ACC112 (cell line): ENCODE data around the gene SP6.

ENCODE experiments used
- H2AFZ ChIP-seq: fragments of 200-600 bp; sonication (generic); one replicate; pipeline ENCODE4 v1.6.0; 2017; ENCODE audit warnings: antibody characterized with exemption, low read length; ENCODE audit not compliant: unreplicated experiment
- H3K27ac ChIP-seq: fragments of 200-600 bp; sonication (generic); 2 replicates; pipeline ENCODE4 v1.5.1; 2014; ENCODE audit warnings: low read depth, mild to moderate bottlenecking, antibody characterized with exemption, low read length, moderate library complexity
- H3K27me3 ChIP-seq: fragments of 200-600 bp; sonication (generic); 2 replicates; pipeline ENCODE4 v1.6.1; 2014; ENCODE audit warnings: mild to moderate bottlenecking, antibody characterized with exemption, low read length, moderate library complexity, mixed read lengths; ENCODE audit not compliant: insufficient read depth
- H3K36me3 ChIP-seq: fragments of 200-600 bp; sonication (generic); 2 replicates; pipeline ENCODE4 v1.6.1; 2016; ENCODE audit warnings: mild to moderate bottlenecking, antibody characterized with exemption, low read length, moderate library complexity, mixed read lengths; ENCODE audit not compliant: insufficient read depth
- H3K4me1 ChIP-seq: fragments of 200-600 bp; sonication (generic); one replicate; pipeline ENCODE4 v1.6.1; 2016; ENCODE audit warnings: low read length, mixed read lengths; ENCODE audit not compliant: insufficient read depth, unreplicated experiment, control insufficient read depth
- H3K4me3 ChIP-seq: fragments of 200-600 bp; sonication (generic); 2 replicates; pipeline ENCODE4 v1.5.1; 2014; ENCODE audit warnings: mild to moderate bottlenecking, low read depth, low read length
- H3K79me2 ChIP-seq: fragments of 200-600 bp; sonication (generic); one replicate; pipeline ENCODE4 v1.6.0; 2016; ENCODE audit warnings: low read length; ENCODE audit not compliant: control insufficient read depth, unreplicated experiment, insufficient read depth

The SP6 gene

GRCh38 chr17:47867813-47868533 is 17.0 kb upstream of the SP6 start:
- no peak overlapping the region for H3K27ac ChIP-seq
- peaks cover 4% of the 10 kb centered on the region for H3K4me1 ChIP-seq
- no peak overlapping the region for H2AFZ ChIP-seq
- no peak overlapping the region for H3K4me3 ChIP-seq
- H3K27me3 ChIP-seq: peaks cover 45% of the 10 kb centered on the region
- H3K79me2 ChIP-seq: no peaks in the 10 kb centered on the region
- no peaks in the 10 kb centered on the region for H3K36me3 ChIP-seq

- no peak overlapping the region for H3K4me3 ChIP-seq
- no peaks in the 10 kb centered on the region for H3K36me3 ChIP-seq
- no peaks in the 10 kb centered on the region for H3K79me2 ChIP-seq
- H3K4me1 ChIP-seq: peaks cover 11% of the 10 kb centered on the region
- H3K27ac ChIP-seq: no peak overlapping the region
- H3K27me3 ChIP-seq: peaks cover 35% of the 10 kb centered on the region
- H2AFZ ChIP-seq: no peak overlapping the region
These were observed 16.0 kb upstream of the SP6 start for GRCh38 chr17:47866941-47867340.

- H3K4me3 ChIP-seq: no peak overlapping the region
These were observed 13.8 kb upstream of the SP6 start for GRCh38 chr17:47864791-47865216.

GRCh38 chr17:47862621-47863440 is 11.9 kb upstream of the SP6 start:
- Histone ChIP-seq H2AFZ (peak overlapping the region; percentile 77), H3K27me3 (no peaks in the 10 kb centered on the region), H3K4me1 (peaks cover 11% of the 10 kb centered on the region), H3K27ac (peak overlapping the region; percentile 53), H3K4me3 (0 out of 2 replicates have a peak overlapping the region, but pooled peaks have one; percentile 5), H3K79me2 (no peaks in the 10 kb centered on the region), H3K36me3 (no peaks in the 10 kb centered on the region)

More at GRCh38 chr17:47864791-47865216, 13.8 kb upstream of the SP6 start:
- peaks cover 15% of the 10 kb centered on the region for H3K27me3 ChIP-seq
- H3K27ac ChIP-seq: no peak overlapping the region
- H2AFZ ChIP-seq: no peak overlapping the region
- H3K36me3 ChIP-seq: no peaks in the 10 kb centered on the region
- peaks cover 11% of the 10 kb centered on the region for H3K4me1 ChIP-seq
- no peaks in the 10 kb centered on the region for H3K79me2 ChIP-seq

- H3K27me3 ChIP-seq: peaks cover 17% of the 10 kb centered on the region
- H3K79me2 ChIP-seq: no peaks in the 10 kb centered on the region
- peaks cover 11% of the 10 kb centered on the region for H3K4me1 ChIP-seq
- H3K27ac ChIP-seq: no peak overlapping the region
- no peaks in the 10 kb centered on the region for H3K36me3 ChIP-seq
- no peak overlapping the region for H3K4me3 ChIP-seq
- H2AFZ ChIP-seq: no peak overlapping the region
These were observed 9.4 kb upstream of the SP6 start for GRCh38 chr17:47860386-47860785.

GRCh38 chr17:47857551-47858455 is 6.8 kb upstream of the SP6 start:
- H2AFZ ChIP-seq: no peak overlapping the region
- H3K4me1 ChIP-seq: peaks cover 6% of the 10 kb centered on the region
- H3K36me3 ChIP-seq: no peaks in the 10 kb centered on the region
- H3K4me3 ChIP-seq: no peak overlapping the region
- no peaks in the 10 kb centered on the region for H3K79me2 ChIP-seq
- peaks cover 43% of the 10 kb centered on the region for H3K27me3 ChIP-seq
- H3K27ac ChIP-seq: no peak overlapping the region

GRCh38 chr17:47856830-47857229 is 5.9 kb upstream of the SP6 start:
- no peak overlapping the region for H2AFZ ChIP-seq
- H3K27me3 ChIP-seq: peaks cover 52% of the 10 kb centered on the region
- H3K4me1 ChIP-seq: peaks cover 8% of the 10 kb centered on the region
- no peak overlapping the region for H3K4me3 ChIP-seq
- no peaks in the 10 kb centered on the region for H3K36me3 ChIP-seq
- no peak overlapping the region for H3K27ac ChIP-seq
- H3K79me2 ChIP-seq: no peaks in the 10 kb centered on the region

- no peak overlapping the region for H2AFZ ChIP-seq
These were observed 4.8 kb upstream of the SP6 start for GRCh38 chr17:47855737-47856136.

GRCh38 chr17:47853616-47854015 is 2.7 kb upstream of the SP6 start:
- Histone ChIP-seq H3K27ac (no peak overlapping the region), H3K79me2 (no peaks in the 10 kb centered on the region), H3K4me1 (peaks cover 10% of the 10 kb centered on the region), H3K27me3 (peaks cover 83% of the 10 kb centered on the region), H3K36me3 (no peaks in the 10 kb centered on the region), H2AFZ (no peak overlapping the region), H3K4me3 (no peak overlapping the region)

More at GRCh38 chr17:47855737-47856136, 4.8 kb upstream of the SP6 start:
- Histone ChIP-seq H3K27ac (no peak overlapping the region), H3K79me2 (no peaks in the 10 kb centered on the region), H3K4me3 (no peak overlapping the region), H3K36me3 (no peaks in the 10 kb centered on the region), H3K4me1 (peaks cover 10% of the 10 kb centered on the region), H3K27me3 (peaks cover 62% of the 10 kb centered on the region)
